Measurements from ENCODE around the gene CEACAM8.

The CEACAM8 gene

DNA sequence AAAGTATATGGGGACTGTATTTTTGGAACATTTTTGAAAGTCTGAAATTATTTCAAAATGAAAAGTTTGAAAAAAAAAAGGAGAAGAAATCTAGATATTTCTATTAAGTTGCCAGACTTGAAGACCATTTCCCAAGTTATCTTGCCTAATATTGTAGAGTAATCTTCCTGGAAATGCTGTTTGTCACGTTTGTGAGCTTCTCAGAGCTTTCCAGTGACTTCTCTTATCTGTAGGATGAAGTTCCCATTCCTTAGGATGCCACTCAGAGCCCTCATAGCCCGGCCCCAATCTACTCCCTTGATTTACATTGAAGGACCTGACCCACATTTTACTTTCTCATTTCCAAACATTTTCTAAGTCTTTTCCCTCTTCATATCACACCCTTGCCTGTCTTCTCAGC, 23.6 kb downstream of the CEACAM8 start:
- Histone ChIP-seq H3K27ac (ENCODE audit: extremely low read depth, low read depth, low read length) (no peak overlapping the region), H3K36me3 (ENCODE audit: control insufficient read depth in 2 of 2, insufficient read depth in 1 of 2, low read length in 2 of 2) (no peaks in the 10 kb centered on the region), H3K4me3 (ENCODE audit: low read depth, low read length) (no peak overlapping the region), H3K4me1 (ENCODE audit: control insufficient read depth, insufficient read depth, low read length) (no peaks in the 10 kb centered on the region), H3K9me3 (ENCODE audit: control insufficient read depth, insufficient read depth, low read depth, low read length) (no peaks in the 10 kb centered on the region)
- ChIA-PET CTCF (interaction anchor here (0.7 to 4.4 kb wide), 2 partner anchors 25 to 615 kb away, joined by 3 to 29 read pairs; partner anchors contain the start of gene PSG5), POLR2A (no interaction called here)
- TF ChIP-seq ZBTB20 (tag by site-specific recombination; IDR thresholded peaks at IDR 0.05), result no peak
- no peak for TF ChIP-seq ZNF423 (tag by site-specific recombination; IDR thresholded peaks at IDR 0.05)

DNA sequence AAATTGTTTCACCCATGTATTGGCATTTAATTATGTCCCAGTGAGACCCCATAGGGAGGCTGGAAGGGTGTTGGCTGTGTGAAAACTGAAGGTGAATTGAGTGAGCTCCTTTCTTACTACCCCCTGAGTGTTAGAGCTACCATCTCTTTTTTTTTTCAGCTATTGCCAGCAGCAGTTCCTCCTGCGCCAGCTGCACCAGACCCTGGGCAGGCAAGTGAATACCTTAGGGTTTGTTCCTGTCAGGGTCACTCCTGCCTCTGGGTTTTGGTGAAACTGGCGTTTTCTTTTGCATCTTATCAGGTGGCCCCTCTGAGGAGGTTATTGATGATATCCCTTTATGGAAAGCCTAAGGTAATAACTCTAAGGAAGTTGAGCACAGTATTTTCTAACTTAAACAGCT, 25.5 kb downstream of the CEACAM8 start:
- Histone ChIP-seq H3K9me3 (ENCODE audit: control insufficient read depth, insufficient read depth, low read depth, low read length) (no peaks in the 10 kb centered on the region), H3K4me1 (ENCODE audit: control insufficient read depth, insufficient read depth, low read length) (no peaks in the 10 kb centered on the region), H3K4me3 (ENCODE audit: low read depth, low read length) (no peak overlapping the region), H3K27ac (ENCODE audit: extremely low read depth, low read depth, low read length) (no peak overlapping the region), H3K36me3 (ENCODE audit: control insufficient read depth in 2 of 2, insufficient read depth in 1 of 2, low read length in 2 of 2) (no peaks in the 10 kb centered on the region)
- TF ChIP-seq ZNF146 (tag by site-specific recombination; IDR thresholded peaks at IDR 0.05) (no peak), ZNF843 (tag by site-specific recombination; IDR thresholded peaks at IDR 0.05) (no peak), ZNF660 (tag by site-specific recombination; IDR thresholded peaks at IDR 0.05) (no peak)
- ChIA-PET CTCF (interaction anchor here (0.6 to 1.4 kb wide), 4 partner anchors 27 to 165 kb away, joined by 3 to 4 read pairs (median 3); no protein-coding TSS in a partner anchor), POLR2A (no interaction called here)

DNA sequence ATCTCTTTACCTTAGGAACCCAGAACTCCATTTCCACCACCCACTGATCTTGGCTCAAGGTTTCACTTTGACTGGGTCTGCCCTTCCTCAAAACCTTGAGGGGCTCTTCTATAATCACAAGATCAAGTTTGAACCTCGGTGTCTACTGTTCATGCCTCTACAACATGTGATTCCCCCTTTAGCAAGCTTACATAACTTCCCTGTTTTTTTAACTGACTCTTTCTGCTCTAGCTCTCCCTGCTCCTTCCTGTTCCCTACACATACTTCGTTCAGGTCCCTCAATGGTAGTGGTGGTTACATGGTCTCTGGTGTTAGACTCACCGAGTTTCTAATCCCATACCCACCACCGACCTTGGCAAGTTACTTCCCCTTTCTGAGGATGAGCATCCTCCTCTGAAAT, 26.7 kb downstream of the CEACAM8 start:
- ChIA-PET POLR2A (no interaction called here), CTCF (interaction anchor here (0.7 to 7.3 kb wide), 9 partner anchors 13 to 862 kb away, joined by 3 to 80 read pairs (median 4); partner anchors contain the start of gene CEACAM8)
- TF ChIP-seq ZNF335 (tag by site-specific recombination; conservative IDR thresholded peaks at IDR 0.05), result no peak
- no peak for TF ChIP-seq CTCF (tag by site-specific recombination; IDR thresholded peaks at IDR 0.05)
- TF ChIP-seq ZIC2 (tag by site-specific recombination; IDR thresholded peaks at IDR 0.05), result no peak
- TF ChIP-seq BCL11B (tag by site-specific recombination; IDR thresholded peaks at IDR 0.05; ENCODE audit: low read depth), result no peak
- TF ChIP-seq KLF1 (tag by site-specific recombination; IDR thresholded peaks at IDR 0.05), result no peak
- TF ChIP-seq WT1 (tag by site-specific recombination; IDR thresholded peaks at IDR 0.05), result no peak
- TF ChIP-seq ZNF473 (tag by site-specific recombination; IDR thresholded peaks at IDR 0.05), result no peak
- TF ChIP-seq ZNF555 (tag by site-specific recombination; conservative IDR thresholded peaks at IDR 0.05), result no peak
- no peaks in the 10 kb centered on the region for H3K4me1 ChIP-seq (ENCODE audit: control insufficient read depth, insufficient read depth, low read length)
- no peak overlapping the region for H3K27ac ChIP-seq (ENCODE audit: extremely low read depth, low read depth, low read length)
- H3K9me3 ChIP-seq (ENCODE audit: control insufficient read depth, insufficient read depth, low read depth, low read length), result no peaks in the 10 kb centered on the region
- H3K4me3 ChIP-seq (ENCODE audit: low read depth, low read length), result no peak overlapping the region
- H3K36me3 ChIP-seq (ENCODE audit: control insufficient read depth in 2 of 2, insufficient read depth in 1 of 2, low read length in 2 of 2), result no peaks in the 10 kb centered on the region

- Histone ChIP-seq H3K9me3 (ENCODE audit: control insufficient read depth, insufficient read depth, low read depth, low read length) (no peaks in the 10 kb centered on the region), H3K4me3 (ENCODE audit: low read depth, low read length) (no peak overlapping the region), H3K27ac (ENCODE audit: extremely low read depth, low read depth, low read length) (no peak overlapping the region), H3K4me1 (ENCODE audit: control insufficient read depth, insufficient read depth, low read length) (no peaks in the 10 kb centered on the region), H3K36me3 (ENCODE audit: control insufficient read depth in 2 of 2, insufficient read depth in 1 of 2, low read length in 2 of 2) (no peaks in the 10 kb centered on the region)
- POLR2A ChIA-PET, result no interaction called here
- CTCF ChIA-PET, result interaction anchor here (0.7 to 7.3 kb wide), 27 partner anchors 9 to 861 kb away, joined by 3 to 80 read pairs (median 4); partner anchors contain the start of gene CEACAM8
- TF ChIP-seq, protein P1, sequence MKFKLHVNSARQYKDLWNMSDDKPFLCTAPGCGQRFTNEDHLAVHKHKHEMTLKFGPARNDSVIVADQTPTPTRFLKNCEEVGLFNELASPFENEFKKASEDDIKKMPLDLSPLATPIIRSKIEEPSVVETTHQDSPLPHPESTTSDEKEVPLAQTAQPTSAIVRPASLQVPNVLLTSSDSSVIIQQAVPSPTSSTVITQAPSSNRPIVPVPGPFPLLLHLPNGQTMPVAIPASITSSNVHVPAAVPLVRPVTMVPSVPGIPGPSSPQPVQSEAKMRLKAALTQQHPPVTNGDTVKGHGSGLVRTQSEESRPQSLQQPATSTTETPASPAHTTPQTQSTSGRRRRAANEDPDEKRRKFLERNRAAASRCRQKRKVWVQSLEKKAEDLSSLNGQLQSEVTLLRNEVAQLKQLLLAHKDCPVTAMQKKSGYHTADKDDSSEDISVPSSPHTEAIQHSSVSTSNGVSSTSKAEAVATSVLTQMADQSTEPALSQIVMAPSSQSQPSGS (tag by site-specific recombination; IDR thresholded peaks at IDR 0.05; ENCODE audit: low read depth), result peak; percentile 67
- no peak for TF ChIP-seq ZNF701 (tag by site-specific recombination; IDR thresholded peaks at IDR 0.05)
Measured at GRCh38 chr19:42567567-42567966, 27.2 kb downstream of the CEACAM8 start.

Measured in HEK293 (cell line).